Nephron (organoid): ENCODE results near the gene AIF1.

Experiments used
- H3K27ac Mint-ChIP-seq, 3 experiments: 2 replicates each; pipeline ENCODE4 v1.8.0; 2020; ENCODE audit warnings: mixed read lengths in 3 of 3, mild to moderate bottlenecking in 2 of 3, moderate library complexity in 1 of 3
- H3K27me3 Mint-ChIP-seq: 2 replicates; pipeline ENCODE4 v1.8.0; 2021; ENCODE audit warnings: low read depth, mild to moderate bottlenecking, moderate library complexity, mixed read lengths
- H3K36me3 Mint-ChIP-seq: 2 replicates; pipeline ENCODE4 v1.8.0; 2020; ENCODE audit warnings: low read depth, mixed read lengths
- H3K4me1 Mint-ChIP-seq: 2 replicates; pipeline ENCODE4 v1.8.0; 2020; ENCODE audit warnings: mixed read lengths
- H3K4me3 Mint-ChIP-seq, 3 experiments: 2 replicates each; pipeline ENCODE4 v1.8.0; 2020; ENCODE audit warnings: mild to moderate bottlenecking in 3 of 3, mixed read lengths in 3 of 3, moderate library complexity in 2 of 3
- H3K9me3 Mint-ChIP-seq: 2 replicates; pipeline ENCODE4 v1.8.0; 2020; ENCODE audit warnings: mixed read lengths
- CTCF ChIP-seq, 3 experiments: fragments of 200-600 bp; sonication (generic); IDR thresholded peaks; one replicate each; pipeline ENCODE4 v1.5.0; 2021; ENCODE audit warnings: antibody characterized with exemption in 3 of 3; ENCODE audit not compliant: unreplicated experiment in 3 of 3

The AIF1 gene

GRCh38 chr6:31640612-31641011 lies 25.6 kb downstream of the AIF1 start:
- Mint-ChIP-seq H3K4me3 (no peak overlapping the region), H3K36me3 (peaks cover 73% of the 10 kb centered on the region), H3K9me3 (no peaks in the 10 kb centered on the region), H3K4me1 (no peaks in the 10 kb centered on the region), H3K27me3 (no peaks in the 10 kb centered on the region), H3K27ac (no peak overlapping the region)
- TF ChIP-seq CTCF (IDR thresholded peaks at IDR 0.05; ENCODE audit: unreplicated experiment in 3 of 3): no peak

GRCh38 chr6:31641370-31641769 lies 26.3 kb downstream of the AIF1 start:
- H3K36me3 Mint-ChIP-seq: peaks cover 71% of the 10 kb centered on the region
- no peak overlapping the region for H3K4me3 Mint-ChIP-seq
- H3K9me3 Mint-ChIP-seq: no peaks in the 10 kb centered on the region
- no peaks in the 10 kb centered on the region for H3K27me3 Mint-ChIP-seq
- H3K27ac Mint-ChIP-seq: no peak overlapping the region
- no peak for TF ChIP-seq CTCF (IDR thresholded peaks at IDR 0.05; ENCODE audit: unreplicated experiment in 3 of 3)
- H3K4me1 Mint-ChIP-seq: no peaks in the 10 kb centered on the region

- Mint-ChIP-seq H3K4me3 (no peak overlapping the region), H3K27me3 (no peaks in the 10 kb centered on the region), H3K4me1 (no peaks in the 10 kb centered on the region), H3K27ac (no peak overlapping the region), H3K36me3 (peaks cover 68% of the 10 kb centered on the region), H3K9me3 (no peaks in the 10 kb centered on the region)
- TF ChIP-seq CTCF (IDR thresholded peaks at IDR 0.05; ENCODE audit: unreplicated experiment in 3 of 3): no peak
These were observed 27.9 kb downstream of the AIF1 start for GRCh38 chr6:31642798-31643570.

GRCh38 chr6:31643818-31644454 lies 28.9 kb downstream of the AIF1 start:
- H3K27ac Mint-ChIP-seq: no peak overlapping the region
- no peaks in the 10 kb centered on the region for H3K27me3 Mint-ChIP-seq
- no peak for TF ChIP-seq CTCF (IDR thresholded peaks at IDR 0.05; ENCODE audit: unreplicated experiment in 3 of 3)
- no peak overlapping the region for H3K4me3 Mint-ChIP-seq
- no peaks in the 10 kb centered on the region for H3K9me3 Mint-ChIP-seq
- peaks cover 74% of the 10 kb centered on the region for H3K36me3 Mint-ChIP-seq
- no peaks in the 10 kb centered on the region for H3K4me1 Mint-ChIP-seq

- Mint-ChIP-seq H3K9me3 (no peaks in the 10 kb centered on the region), H3K36me3 (peaks cover 77% of the 10 kb centered on the region), H3K4me3 (no peak overlapping the region), H3K27ac (no peak overlapping the region), H3K4me1 (peaks cover 10% of the 10 kb centered on the region), H3K27me3 (no peaks in the 10 kb centered on the region)
- no peak for TF ChIP-seq CTCF (IDR thresholded peaks at IDR 0.05; ENCODE audit: unreplicated experiment in 3 of 3)
These were observed 30.3 kb downstream of the AIF1 start for GRCh38 chr6:31645325-31645724.
